ENCODE data around the gene LAMA3. TPM values are rescaled to one million over a fixed set of nuclear protein-coding genes. Genes with fewer than 3 reads are reported as not detected.

The LAMA3 gene
- polyA plus RNA-seq, 1 of the 3 experiments (the other 2 are of a cell fraction) = 3.5 TPM

DNA sequence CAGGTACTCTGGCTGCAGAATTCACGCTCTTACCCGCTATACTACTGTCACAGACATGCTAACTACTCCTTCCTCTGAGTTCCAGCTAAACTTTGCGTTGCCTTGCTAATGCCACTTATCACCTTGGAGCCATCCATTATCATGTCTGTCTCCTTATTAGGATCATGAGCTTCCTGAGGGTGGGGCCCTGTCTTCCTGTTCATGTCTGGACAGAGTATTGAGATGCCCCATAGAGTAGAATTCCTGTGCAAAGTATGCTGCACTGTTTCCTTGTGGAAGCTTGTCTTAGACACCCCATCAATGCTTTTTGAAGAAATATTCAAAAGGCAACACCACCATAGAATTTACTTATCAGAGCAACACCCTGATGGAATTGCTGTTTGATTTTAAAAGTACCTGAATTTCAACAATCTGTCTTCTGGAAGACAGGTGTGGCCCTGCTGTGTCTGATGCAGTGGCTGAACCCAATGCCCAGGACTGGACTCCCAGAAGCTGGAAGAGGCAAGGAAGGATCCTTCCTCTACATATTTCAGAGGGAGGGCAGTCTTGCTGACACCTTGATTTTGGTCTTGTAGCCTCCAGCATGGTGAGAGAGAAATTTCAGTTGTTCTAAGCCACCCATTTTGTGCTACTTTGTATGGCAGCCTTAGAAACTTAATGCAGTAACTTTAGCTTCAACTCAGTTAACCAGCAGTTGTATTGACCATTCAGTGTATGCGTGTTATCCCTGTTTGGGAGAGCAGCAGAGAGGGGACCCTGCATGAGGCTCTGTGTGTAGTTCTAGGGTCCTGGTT, 5.6 kb downstream of the LAMA3 start (continued):
- TF ChIP-seq, protein P1, sequence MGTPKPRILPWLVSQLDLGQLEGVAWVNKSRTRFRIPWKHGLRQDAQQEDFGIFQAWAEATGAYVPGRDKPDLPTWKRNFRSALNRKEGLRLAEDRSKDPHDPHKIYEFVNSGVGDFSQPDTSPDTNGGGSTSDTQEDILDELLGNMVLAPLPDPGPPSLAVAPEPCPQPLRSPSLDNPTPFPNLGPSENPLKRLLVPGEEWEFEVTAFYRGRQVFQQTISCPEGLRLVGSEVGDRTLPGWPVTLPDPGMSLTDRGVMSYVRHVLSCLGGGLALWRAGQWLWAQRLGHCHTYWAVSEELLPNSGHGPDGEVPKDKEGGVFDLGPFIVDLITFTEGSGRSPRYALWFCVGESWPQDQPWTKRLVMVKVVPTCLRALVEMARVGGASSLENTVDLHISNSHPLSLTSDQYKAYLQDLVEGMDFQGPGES (IDR thresholded peaks at IDR 0.05; ENCODE audit: low read depth, low read length) = no peak
- TF ChIP-seq EZH2phosphoT487 (IDR thresholded peaks at IDR 0.05; ENCODE audit: borderline replicate concordance, low read depth) = no peak

DNA sequence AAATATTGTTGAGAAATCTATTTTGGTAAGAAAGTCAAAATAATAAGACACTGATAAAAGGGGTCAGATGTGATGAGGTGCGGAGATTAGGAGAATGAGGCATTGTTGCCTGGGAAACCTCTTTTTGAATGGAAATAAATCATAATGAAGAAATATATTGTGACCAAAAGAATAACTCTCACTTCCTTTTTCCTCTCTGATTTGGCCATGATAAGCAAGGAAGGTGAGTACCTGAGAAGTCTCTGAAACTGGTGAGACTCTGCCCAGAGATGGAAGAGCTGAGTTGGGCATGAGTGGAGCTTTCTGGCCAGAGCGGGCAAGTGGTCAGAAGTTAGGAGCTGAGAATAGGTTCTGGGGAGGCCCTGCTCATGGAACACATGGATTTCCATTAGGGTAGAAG, 11.8 kb downstream of the LAMA3 start:
- Histone ChIP-seq H3F3A (replicated peaks; ENCODE audit: insufficient read depth) (no peaks in the 10 kb centered on the region), H3K9ac (no peak overlapping the region), H3K27ac (ENCODE audit: low read depth in 2 of 2, low read length in 1 of 2) (no peak overlapping the region), H2AFZ (ENCODE audit: low read depth) (no peak overlapping the region), H3K4me3 (ENCODE audit: low read depth in 2 of 2, low read length in 1 of 2) (no peak overlapping the region), H3K79me2 (ENCODE audit: insufficient read depth) (no peaks in the 10 kb centered on the region), H3K4me2 (no peak overlapping the region), H3K36me3 (replicated peaks in 1 of 2; ENCODE audit: control insufficient read depth in 1 of 2, insufficient read depth in 2 of 2, low read length in 1 of 2) (no peaks in the 10 kb centered on the region), H3K9me2 (no peaks in the 10 kb centered on the region), H3K9me3 (no peaks in the 10 kb centered on the region), H3K27me3 (ENCODE audit: insufficient read depth) (no peaks in the 10 kb centered on the region), H3K4me1 (ENCODE audit: control insufficient read depth in 1 of 2, insufficient read depth in 2 of 2, low read depth in 1 of 2, low read length in 1 of 2) (peaks cover 0 to 2% of the 10 kb centered on the region in 2 experiments; a peak in 1 of 4 replicates), H4K20me1 (ENCODE audit: insufficient read depth) (no peaks in the 10 kb centered on the region)
- DNase-seq = no peak
- ChIA-PET POLR2A (no interaction called here), CTCF (interaction anchor here (0.6 to 5.1 kb wide), 6 partner anchors 9 to 103 kb away, joined by 3 to 95 read pairs (median 8); no protein-coding TSS in a partner anchor)
- 50% methylated on average over 2 of the region's 2 CpGs for WGBS (ENCODE audit: low lambda C conversion rate)
- TF ChIP-seq EP300 (IDR thresholded peaks at IDR 0.05; ENCODE audit: borderline replicate concordance in 1 of 2, low read depth in 1 of 2, low read length in 1 of 2) (no peak), RFX5 (IDR thresholded peaks at IDR 0.05; ENCODE audit: low read length) (no peak), SMC3 (IDR thresholded peaks at IDR 0.05; ENCODE audit: low read depth, low read length) (no peak), RXRA (IDR thresholded peaks at IDR 0.05; ENCODE audit: borderline replicate concordance, low read depth) (no peak), JUND (IDR thresholded peaks at IDR 0.05) (no peak), TAF1 (IDR thresholded peaks at IDR 0.05; ENCODE audit: borderline replicate concordance, low read depth, low read length) (no peak), NRF1 (IDR thresholded peaks at IDR 0.05; ENCODE audit: low read depth, low read length) (no peak), ELF1 (IDR thresholded peaks at IDR 0.05) (no peak), CHD2 (IDR thresholded peaks at IDR 0.05; ENCODE audit: low read length, partially characterized antibody) (no peak), POLR2AphosphoS5 (IDR thresholded peaks at IDR 0.05; ENCODE audit: low read depth, low read length) (no peak), FOSL2 (IDR thresholded peaks at IDR 0.05; ENCODE audit: borderline replicate concordance, low read depth) (no peak), MEF2A (IDR thresholded peaks at IDR 0.05; ENCODE audit: borderline replicate concordance, low read depth) (no peak), SIN3A (IDR thresholded peaks at IDR 0.05; ENCODE audit: borderline replicate concordance, low read depth, low read length) (no peak), EZH2phosphoT487 (IDR thresholded peaks at IDR 0.05; ENCODE audit: borderline replicate concordance, low read depth) (no peak)
- TF ChIP-seq, protein P2, sequence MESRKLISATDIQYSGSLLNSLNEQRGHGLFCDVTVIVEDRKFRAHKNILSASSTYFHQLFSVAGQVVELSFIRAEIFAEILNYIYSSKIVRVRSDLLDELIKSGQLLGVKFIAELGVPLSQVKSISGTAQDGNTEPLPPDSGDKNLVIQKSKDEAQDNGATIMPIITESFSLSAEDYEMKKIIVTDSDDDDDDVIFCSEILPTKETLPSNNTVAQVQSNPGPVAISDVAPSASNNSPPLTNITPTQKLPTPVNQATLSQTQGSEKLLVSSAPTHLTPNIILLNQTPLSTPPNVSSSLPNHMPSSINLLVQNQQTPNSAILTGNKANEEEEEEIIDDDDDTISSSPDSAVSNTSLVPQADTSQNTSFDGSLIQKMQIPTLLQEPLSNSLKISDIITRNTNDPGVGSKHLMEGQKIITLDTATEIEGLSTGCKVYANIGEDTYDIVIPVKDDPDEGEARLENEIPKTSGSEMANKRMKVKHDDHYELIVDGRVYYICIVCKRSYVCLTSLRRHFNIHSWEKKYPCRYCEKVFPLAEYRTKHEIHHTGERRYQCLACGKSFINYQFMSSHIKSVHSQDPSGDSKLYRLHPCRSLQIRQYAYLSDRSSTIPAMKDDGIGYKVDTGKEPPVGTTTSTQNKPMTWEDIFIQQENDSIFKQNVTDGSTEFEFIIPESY (IDR thresholded peaks at IDR 0.05; ENCODE audit: borderline replicate concordance, low read depth) = no peak
- TF ChIP-seq, protein P3, sequence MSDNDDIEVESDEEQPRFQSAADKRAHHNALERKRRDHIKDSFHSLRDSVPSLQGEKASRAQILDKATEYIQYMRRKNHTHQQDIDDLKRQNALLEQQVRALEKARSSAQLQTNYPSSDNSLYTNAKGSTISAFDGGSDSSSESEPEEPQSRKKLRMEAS (IDR thresholded peaks at IDR 0.05; ENCODE audit: low read depth) = no peak

Measured in SK-N-SH (cell line).